Mononuclear cell (primary cell): ENCODE results near the gene BROX. TPM values are rescaled to one million over a fixed set of nuclear protein-coding genes. Genes with fewer than 3 reads are reported as not detected.
"Not testable (repeated sequence)": the region's sequence is repeated elsewhere in the genome, so short reads cannot be mapped to it uniquely, and the experiment has no call there.

ENCODE experiments used
- H3K27me3 ChIP-seq: 2 replicates; pipeline ENCODE4 v1.6.0; 2011; ENCODE audit warnings: low read length, control low read depth; ENCODE audit not compliant: insufficient read depth
- H3K4me1 ChIP-seq: 2 replicates; pipeline ENCODE4 v1.5.1; 2011; ENCODE audit warnings: mild to moderate bottlenecking, low read length, control low read depth; ENCODE audit not compliant: insufficient read depth
- H3K4me3 ChIP-seq: 2 replicates; pipeline ENCODE4 v1.5.1; 2011; ENCODE audit warnings: mild to moderate bottlenecking, low read length, moderate library complexity
- H3K9me3 ChIP-seq: 2 replicates; pipeline ENCODE4 v1.5.1; 2011; ENCODE audit warnings: low read depth, mild to moderate bottlenecking, control low read depth, low read length
- total RNA-seq: library from RNA; depleted of rRNA; stranded (reverse); fragments of >200 nt; gene quantifications from one replicate; pipeline ENCODE4 v1.2.3, GENCODE V29; 2012

BROX gene, protein sequence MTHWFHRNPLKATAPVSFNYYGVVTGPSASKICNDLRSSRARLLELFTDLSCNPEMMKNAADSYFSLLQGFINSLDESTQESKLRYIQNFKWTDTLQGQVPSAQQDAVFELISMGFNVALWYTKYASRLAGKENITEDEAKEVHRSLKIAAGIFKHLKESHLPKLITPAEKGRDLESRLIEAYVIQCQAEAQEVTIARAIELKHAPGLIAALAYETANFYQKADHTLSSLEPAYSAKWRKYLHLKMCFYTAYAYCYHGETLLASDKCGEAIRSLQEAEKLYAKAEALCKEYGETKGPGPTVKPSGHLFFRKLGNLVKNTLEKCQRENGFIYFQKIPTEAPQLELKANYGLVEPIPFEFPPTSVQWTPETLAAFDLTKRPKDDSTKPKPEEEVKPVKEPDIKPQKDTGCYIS
- 55.7 TPM for total RNA-seq

DNA sequence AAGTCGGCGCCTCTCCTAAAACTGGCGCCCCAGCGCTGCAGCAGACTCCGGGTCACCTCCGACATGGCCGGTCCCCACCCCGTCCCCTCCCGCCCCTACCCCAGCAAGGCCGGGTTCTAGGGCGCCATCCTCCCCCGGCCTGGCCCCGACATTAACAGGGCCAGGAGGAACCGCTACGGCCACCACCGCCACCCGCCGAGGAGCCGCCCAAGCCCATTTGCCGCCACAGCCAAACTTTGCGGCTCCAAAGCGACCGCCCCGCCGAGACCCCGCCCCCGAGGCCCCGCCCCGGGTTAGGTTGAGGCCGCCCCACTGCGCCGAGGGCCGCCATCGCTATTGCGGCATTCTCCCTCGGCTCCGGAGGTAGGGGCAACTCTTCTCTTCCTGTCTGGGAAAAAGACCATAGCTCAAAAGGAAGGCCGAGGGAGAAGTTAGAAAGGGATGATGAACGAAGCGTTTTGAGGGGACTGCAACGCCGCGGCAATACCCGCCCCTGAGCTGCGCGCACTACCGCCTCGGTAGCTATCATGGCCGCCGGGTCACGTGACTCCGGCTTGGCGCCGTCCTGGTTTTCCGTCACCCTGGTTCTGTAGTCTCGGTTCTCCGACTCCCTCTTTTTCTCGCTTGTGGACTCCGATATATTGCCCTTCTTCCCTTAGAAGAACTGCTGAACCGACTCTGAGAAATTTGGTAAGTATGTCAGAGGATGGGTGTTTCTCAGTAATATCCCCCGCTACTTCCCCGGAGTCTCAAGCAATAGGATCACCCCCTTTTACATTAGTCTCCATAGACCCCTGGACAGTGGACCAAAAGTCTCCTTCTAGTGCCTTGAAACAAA is at the start of gene BROX, which contains the start of gene AIDA:
Gene BROX (plus strand): TSS at position 312 of the 838 bp plus-strand sequence. CDS start 3,136 bp downstream, outside the sequence.
Gene AIDA (minus strand): TSS at position 239 of the 838 bp plus-strand sequence. CDS start 174 bp downstream, at position 65.
- Histone ChIP-seq H3K4me1 (peaks cover 37% of the 10 kb centered on the region), H3K4me3 (peak within 1 kb of the TSS; percentile 91), H3K27me3 (no peaks in the 10 kb centered on the region), H3K9me3 (no peaks in the 10 kb centered on the region)

DNA sequence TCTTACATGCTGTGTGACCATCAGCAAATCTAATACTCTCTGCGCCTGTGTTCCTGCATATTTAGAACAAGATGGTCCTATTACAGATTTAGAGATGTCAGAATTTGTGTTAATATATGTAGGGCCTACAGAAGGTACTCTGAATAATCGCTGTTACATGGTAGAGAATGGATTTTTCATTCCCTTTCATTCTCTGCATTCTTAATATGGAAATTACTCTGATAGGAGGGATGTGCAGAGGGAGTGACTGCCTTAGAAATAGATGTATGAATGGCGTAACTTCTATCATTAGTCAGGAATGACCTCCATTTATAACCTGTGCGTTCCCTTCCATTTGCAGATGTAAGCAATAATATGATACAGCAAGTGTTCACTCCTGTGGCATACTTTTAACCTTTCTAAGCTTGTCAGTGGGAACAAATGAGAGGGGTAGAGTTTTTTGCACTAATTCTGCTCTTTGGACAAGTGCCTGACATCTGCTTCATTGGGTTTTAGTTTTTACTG is 48.9 kb upstream of the BROX start:
- Histone ChIP-seq H3K4me3 (no peak overlapping the region), H3K27me3 (no peaks in the 10 kb centered on the region), H3K9me3 (no peaks in the 10 kb centered on the region), H3K4me1 (no peaks in the 10 kb centered on the region)

DNA sequence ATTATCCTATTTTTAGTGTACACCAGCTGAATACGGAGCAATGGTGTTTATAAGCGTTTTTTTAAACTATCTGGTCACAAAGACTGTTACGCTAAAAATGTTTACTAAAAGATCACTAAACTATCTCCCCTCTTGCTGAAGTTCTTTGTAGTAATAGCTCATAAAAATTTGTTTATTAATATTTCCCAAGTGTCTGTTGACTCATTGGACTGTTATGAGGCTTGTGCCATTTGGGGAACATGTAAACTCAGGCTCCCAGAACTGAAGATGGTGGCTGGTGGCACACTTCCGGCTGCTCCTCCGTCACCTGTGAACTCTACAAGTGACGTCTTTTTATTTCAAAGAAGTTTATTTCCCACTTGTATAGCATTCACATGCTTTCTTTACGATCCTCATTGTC is 46.4 kb upstream of the BROX start:
- H3K27me3 ChIP-seq, result no peaks in the 10 kb centered on the region
- H3K9me3 ChIP-seq, result no peaks in the 10 kb centered on the region
- no peak overlapping the region for H3K4me3 ChIP-seq

DNA sequence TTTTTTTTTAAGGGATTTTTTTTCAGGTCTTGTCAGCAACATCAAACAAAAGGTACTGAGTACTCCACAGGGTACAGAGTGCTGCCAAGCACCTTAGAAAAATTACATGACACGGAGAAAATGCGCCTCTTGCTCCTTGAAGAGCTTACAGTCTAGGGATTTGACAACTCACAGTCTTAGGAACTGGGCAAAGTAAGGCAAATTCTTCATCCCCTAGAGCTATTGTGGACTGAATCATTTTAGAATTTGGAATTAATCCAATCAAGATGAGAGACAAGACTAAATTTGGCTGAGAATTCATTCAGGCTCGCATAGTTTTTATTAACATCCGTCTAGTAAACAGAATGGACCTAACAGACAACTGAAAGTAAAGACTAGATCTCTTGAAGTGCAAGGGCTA is 44.2 kb upstream of the BROX start:
- not testable (repeated sequence) for H3K9me3 ChIP-seq, H3K4me1 ChIP-seq, H3K4me3 ChIP-seq, H3K27me3 ChIP-seq

More for the DNA sequence above, 46.4 kb upstream of the BROX start:
- H3K4me1 ChIP-seq, result no peaks in the 10 kb centered on the region

DNA sequence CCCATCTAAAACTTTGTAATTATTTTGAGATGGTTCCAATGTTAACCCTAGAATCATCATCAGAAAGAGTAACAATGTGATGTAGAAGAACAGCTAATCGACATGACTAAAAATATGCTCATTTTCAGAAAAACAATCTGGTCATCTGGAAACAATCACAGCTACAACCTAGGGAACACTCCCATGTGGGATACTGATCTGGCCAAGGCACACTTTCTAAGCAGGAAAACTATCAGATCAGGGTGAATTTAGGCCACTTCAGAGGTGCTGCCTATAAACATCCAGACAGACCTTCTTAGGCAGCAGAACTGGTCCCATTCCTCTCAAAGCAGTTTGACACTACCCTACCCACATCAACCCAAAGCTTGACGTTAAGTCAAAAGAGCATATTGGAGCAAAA is 43.3 kb upstream of the BROX start:
- H3K9me3 ChIP-seq, H3K4me1 ChIP-seq, H3K4me3 ChIP-seq, H3K27me3 ChIP-seq: not testable (repeated sequence)

DNA sequence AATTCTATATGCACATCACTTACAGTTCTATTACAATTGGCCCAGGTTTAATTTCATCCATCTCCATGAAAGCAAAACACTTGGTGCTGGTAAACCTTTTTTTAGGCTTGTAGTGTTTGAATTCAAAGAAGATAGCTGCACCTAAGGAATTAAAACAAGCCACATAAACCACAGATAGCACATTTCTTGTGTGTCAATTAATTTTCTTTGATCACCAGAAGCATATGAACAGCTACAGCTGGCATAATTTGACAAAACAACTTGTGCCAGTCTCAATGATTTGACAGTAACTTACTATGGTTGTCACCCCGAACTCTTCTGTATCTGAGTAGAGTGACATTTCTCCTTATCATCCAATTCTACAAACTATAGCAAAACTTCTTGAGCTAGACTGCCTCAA is 42.3 kb upstream of the BROX start:
- no peaks in the 10 kb centered on the region for H3K9me3 ChIP-seq
- no peaks in the 10 kb centered on the region for H3K27me3 ChIP-seq
- no peaks in the 10 kb centered on the region for H3K4me1 ChIP-seq
- no peak overlapping the region for H3K4me3 ChIP-seq

DNA sequence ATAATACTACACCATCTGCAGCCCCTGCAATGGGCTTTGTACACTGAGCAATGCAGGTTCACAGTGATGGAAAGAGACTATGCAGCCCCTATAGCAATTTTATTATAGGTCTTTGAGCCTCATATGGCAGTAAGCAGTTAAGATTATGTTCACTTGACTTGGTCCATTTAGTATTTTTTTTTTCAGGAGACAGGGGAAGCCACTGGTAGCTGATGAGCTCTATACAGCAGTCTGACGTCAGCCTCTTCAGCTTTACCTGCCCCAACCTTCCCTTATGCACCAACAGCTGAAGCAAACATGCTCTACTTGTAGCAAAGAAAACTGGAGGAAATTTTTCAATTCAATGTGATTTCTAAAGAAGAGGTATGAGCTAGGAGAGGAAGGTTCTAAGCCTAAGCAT is 32.3 kb upstream of the BROX start:
- Histone ChIP-seq H3K4me3 (no peak overlapping the region), H3K27me3 (no peaks in the 10 kb centered on the region), H3K9me3 (no peaks in the 10 kb centered on the region), H3K4me1 (no peaks in the 10 kb centered on the region)

DNA sequence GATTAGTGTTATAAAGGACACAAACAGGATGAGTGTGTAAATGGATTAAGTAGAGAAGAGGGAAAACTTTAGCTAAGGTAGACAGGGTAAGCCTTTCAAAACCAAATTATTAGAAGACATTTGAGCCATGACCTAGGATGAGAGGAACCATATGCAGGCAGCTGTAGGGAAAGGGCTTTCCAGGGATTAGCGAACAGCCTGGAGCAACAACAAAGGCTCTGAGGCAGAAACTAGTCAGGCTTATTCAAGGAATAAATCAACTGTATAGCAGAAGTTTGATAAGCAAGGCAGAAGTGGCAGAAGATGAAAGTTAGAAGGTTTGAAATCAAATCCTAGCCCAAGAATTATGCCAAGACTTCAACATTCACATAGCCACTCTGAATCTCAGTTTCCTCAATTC is 21.3 kb upstream of the BROX start:
- Histone ChIP-seq H3K27me3 (no peaks in the 10 kb centered on the region), H3K4me1 (no peaks in the 10 kb centered on the region), H3K4me3 (no peak overlapping the region), H3K9me3 (no peaks in the 10 kb centered on the region)

DNA sequence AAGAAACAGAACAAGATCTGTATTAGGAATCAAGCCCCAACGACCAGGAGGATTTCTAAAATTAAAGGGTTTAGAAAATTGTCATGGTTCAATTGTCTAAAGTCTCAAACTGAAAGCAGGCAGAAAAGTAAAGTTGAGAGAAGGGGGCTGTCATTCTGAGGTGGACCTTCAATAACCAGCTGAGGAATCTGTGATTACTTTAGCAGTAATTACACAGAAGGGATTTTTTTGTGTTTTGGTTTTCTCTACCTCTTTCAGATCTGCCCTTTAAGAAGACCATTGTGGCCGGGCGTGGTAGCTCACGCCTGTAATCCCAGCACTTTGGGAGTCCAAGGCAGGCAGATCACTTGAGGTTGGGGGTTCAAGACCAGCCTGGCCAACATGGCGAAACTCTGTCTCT is 17.4 kb upstream of the BROX start:
- no peaks in the 10 kb centered on the region for H3K4me1 ChIP-seq
- H3K4me3 ChIP-seq, result no peak overlapping the region
- no peaks in the 10 kb centered on the region for H3K27me3 ChIP-seq
- H3K9me3 ChIP-seq, result no peaks in the 10 kb centered on the region

DNA sequence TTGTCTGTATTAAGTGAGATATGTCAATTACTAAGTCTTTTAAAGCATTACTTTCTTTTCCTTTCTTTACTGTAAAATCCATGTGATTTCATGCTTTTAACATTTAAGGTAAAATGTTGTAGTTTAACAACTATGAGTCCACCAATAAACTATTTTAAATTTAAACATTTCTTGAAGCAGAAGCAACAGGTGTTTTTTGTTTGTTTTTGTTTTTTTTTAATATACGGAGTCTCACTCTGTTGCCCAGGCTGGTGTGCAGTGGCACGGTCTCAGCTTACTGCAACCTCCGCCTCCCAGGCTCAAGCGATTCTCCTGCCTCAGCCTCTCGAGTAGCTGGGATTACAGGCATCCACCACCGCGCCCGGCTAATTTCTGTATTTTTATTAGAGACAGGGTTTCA is 15.6 kb upstream of the BROX start:
- H3K4me3 ChIP-seq, result no peak overlapping the region
- no peaks in the 10 kb centered on the region for H3K4me1 ChIP-seq
- H3K27me3 ChIP-seq, result no peaks in the 10 kb centered on the region
- no peaks in the 10 kb centered on the region for H3K9me3 ChIP-seq

DNA sequence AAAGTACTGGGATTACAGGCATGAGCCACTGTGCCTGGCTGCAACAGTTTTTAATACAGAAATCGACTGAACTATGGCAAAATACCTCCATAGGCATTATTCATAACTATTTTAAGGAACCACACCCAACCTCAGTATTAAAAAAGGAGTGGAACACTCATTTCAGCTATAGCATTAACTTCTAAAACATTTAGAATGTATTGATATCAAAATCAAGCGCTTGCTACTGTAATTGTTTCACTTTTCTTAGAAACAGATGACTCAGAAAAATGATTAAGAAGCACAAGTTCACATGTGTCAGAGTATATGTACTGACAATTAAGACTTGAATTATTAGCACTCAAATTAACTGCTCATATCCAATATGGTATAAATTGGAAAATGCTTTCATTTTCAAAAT is 15.2 kb upstream of the BROX start:
- Histone ChIP-seq H3K27me3 (no peaks in the 10 kb centered on the region), H3K4me3 (no peak overlapping the region), H3K9me3 (no peaks in the 10 kb centered on the region), H3K4me1 (no peaks in the 10 kb centered on the region)

DNA sequence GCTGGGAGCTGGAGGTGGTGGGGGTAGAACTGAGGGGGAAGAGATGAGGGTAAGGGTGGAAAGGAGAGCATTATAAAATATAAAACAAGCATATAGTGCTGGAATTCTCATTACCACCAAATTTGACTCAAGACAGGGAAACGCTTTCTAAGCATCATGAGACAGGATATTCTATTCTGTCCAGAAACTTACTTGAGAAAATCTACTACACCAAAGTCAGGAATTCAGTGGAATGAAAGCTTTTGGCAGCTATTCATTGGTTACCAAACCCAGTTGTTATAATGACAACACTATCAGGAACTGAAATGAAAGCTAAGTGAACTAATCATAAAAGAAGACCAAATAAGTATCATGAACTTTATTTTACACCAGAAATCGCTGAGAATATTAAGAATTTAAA is 14.5 kb upstream of the BROX start:
- no peaks in the 10 kb centered on the region for H3K27me3 ChIP-seq
- no peaks in the 10 kb centered on the region for H3K4me1 ChIP-seq
- no peak overlapping the region for H3K4me3 ChIP-seq
- no peaks in the 10 kb centered on the region for H3K9me3 ChIP-seq

DNA sequence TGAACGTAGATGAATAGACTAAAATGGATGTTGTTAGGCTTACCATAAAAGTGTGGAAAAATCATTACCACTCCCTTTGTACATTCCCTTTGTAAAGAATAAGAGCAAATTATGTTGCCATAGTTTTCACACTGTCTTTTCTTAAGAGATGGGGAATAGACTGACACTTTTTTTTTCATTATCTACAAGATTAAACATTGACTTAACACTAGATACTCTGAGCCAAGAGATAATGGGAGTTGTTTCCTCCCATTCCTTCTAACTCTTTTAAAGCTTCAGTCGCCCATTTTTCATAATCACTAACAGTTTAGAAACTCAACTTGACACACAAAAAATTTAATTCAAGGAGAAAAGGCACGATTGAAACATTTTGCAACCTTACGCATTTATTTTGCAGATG is 10.2 kb upstream of the BROX start:
- Histone ChIP-seq H3K27me3 (no peaks in the 10 kb centered on the region), H3K4me1 (no peaks in the 10 kb centered on the region), H3K9me3 (no peaks in the 10 kb centered on the region), H3K4me3 (no peak overlapping the region)

DNA sequence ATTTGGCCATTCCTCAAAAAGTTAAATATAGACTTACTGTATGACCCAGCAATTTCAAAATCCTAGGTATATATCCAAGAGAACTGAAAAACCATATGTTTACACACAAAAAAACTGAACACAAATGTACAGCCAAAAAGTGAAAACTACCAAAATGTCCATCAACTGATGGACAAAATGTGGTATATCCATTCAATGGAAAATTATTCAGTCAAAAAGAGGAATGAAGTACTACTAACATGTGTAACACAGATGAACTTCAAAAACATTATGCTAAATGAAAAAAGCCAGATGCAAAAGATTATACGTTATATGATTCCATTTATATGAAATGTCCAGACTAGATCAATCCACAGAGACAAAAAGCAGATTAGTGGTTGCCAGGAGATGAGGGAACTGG is 8.1 kb upstream of the BROX start:
- Histone ChIP-seq H3K4me1 (peaks cover 4% of the 10 kb centered on the region), H3K4me3 (no peak overlapping the region), H3K27me3 (no peaks in the 10 kb centered on the region), H3K9me3 (no peaks in the 10 kb centered on the region)

DNA sequence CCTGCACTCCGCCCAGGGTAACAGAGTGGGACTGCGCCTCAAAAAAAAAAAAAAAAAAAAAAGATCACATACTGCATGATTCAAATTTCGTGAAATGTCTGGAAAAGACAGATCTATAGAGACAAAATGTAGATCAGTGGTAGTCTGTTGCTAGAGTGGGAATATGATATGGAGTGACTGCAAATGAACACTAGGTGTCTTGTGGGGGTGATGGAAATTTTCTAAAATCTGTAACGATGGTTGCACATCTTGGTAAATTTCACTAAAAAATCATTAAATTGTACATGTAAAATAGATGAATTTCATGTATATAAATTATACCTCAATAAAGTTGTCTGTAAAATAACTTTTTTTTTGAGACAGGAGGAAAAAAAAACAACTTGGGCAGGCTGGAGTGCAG is 5.5 kb upstream of the BROX start:
- no peaks in the 10 kb centered on the region for H3K27me3 ChIP-seq
- H3K9me3 ChIP-seq, result no peaks in the 10 kb centered on the region
- H3K4me1 ChIP-seq, result peaks cover 22% of the 10 kb centered on the region
- no peak overlapping the region for H3K4me3 ChIP-seq
